ENCODE results near the gene GALNS. TPM values are rescaled to one million over a fixed set of nuclear protein-coding genes. Genes with fewer than 3 reads are reported as not detected.

GALNS gene
- total and polyA plus RNA-seq, 2 experiments from 2014 or later, result 9.7 to 18.8 TPM

DNA sequence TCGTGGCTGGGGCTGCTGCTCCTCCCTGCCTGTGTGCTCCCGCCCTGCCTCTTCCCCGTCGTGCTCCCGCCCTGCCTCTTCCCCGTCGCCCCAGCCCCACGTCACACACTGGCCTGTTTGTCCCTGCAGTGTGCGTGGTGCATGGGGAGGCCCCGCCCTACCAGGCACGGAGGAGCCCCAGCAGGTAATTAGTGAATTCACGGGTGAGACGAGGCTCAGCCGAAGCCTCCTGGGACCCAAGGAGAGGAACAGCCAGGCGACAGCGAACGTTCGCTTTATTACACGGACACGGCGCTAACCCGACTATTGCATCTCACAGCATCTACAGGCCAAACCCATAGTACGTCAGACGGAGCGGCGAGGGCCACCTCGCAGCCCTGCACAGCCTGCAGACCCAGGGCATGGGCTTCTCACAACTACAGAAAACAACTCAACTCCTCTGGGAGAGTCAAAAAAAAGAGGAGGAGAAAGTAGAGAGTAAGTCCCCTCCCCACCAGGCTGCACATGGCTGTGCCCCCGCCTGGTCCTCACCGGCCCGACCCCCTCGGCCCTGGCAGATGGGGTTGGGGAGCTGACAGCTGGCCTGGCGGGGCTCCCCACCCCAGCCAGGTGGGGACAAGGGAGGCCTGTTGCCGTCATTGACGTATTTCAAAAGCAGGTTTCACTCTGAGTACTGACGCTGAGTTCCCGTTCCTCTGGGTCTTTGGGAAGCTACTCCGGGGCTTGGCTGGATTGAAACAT, 14.0 kb upstream of the GALNS start:
- Mint-ChIP-seq H3K4me3 (no peak overlapping the region), H3K4me1 (no peaks in the 10 kb centered on the region; the same call in 2 of the 3 replicates), H3K9me3 (no peaks in the 10 kb centered on the region; the same call in 2 of the 3 replicates), H3K27ac (no peak overlapping the region), H3K36me3 (ENCODE audit: low read depth) (no peaks in the 10 kb centered on the region), H3K27me3 (ENCODE audit: insufficient read depth, low read depth, poor library complexity) (peaks cover 8% of the 10 kb centered on the region)
- no peak for DNase-seq (ENCODE audit: low spot score)
- Histone ChIP-seq H3K4me1 (ENCODE audit: insufficient read depth) (no peaks in the 10 kb centered on the region), H3K79me2 (replicated peaks; ENCODE audit: insufficient read depth) (no peaks in the 10 kb centered on the region), H4K20me1 (replicated peaks; ENCODE audit: insufficient read depth) (no peaks in the 10 kb centered on the region), H3K36me3 (ENCODE audit: insufficient read depth) (no peaks in the 10 kb centered on the region), H3K4me2 (no peak overlapping the region), H3K9me2 (ENCODE audit: insufficient read depth) (no peaks in the 10 kb centered on the region), H3K27ac (ENCODE audit: low read depth) (no peak overlapping the region), H2AFZ (no peak overlapping the region; the same call in 1 of the 2 replicates), H3K4me3 (no peak overlapping the region), H3F3A (replicated peaks; ENCODE audit: low read depth) (no peaks in the 10 kb centered on the region), H3K27me3 (ENCODE audit: insufficient read depth) (no peaks in the 10 kb centered on the region)
- ATAC-seq, result no peak
- TF ChIP-seq POLR2AphosphoS5 (IDR thresholded peaks at IDR 0.05; ENCODE audit: low read depth) (no peak), EZH2phosphoT487 (IDR thresholded peaks at IDR 0.05; ENCODE audit: unreplicated experiment) (no peak)

DNA sequence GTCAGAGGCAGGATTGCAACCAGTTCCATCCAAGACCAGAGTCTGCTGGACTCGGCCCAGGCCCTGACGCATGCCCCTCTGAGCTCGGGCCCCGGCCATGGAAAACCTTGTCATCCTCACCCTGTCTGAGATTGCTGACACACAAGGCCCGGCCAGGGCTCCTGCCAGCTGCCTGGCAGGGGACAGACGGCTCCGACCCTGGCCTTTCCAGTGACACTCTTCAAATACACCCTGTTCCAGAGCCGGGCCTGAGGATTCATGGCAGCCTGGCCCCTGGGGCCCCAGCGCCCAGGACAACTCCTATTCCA, 12.9 kb upstream of the GALNS start:
- Histone ChIP-seq H3K4me2 (no peak overlapping the region), H3F3A (replicated peaks; ENCODE audit: low read depth) (no peaks in the 10 kb centered on the region), H3K27ac (ENCODE audit: low read depth) (no peak overlapping the region), H4K20me1 (replicated peaks; ENCODE audit: insufficient read depth) (no peaks in the 10 kb centered on the region), H3K27me3 (ENCODE audit: insufficient read depth) (no peaks in the 10 kb centered on the region), H3K36me3 (ENCODE audit: insufficient read depth) (no peaks in the 10 kb centered on the region), H3K4me3 (no peak overlapping the region), H3K4me1 (ENCODE audit: insufficient read depth) (no peaks in the 10 kb centered on the region), H2AFZ (no peak overlapping the region), H3K79me2 (replicated peaks; ENCODE audit: insufficient read depth) (no peaks in the 10 kb centered on the region), H3K9me2 (ENCODE audit: insufficient read depth) (no peaks in the 10 kb centered on the region)
- Mint-ChIP-seq H3K27ac (no peak overlapping the region), H3K4me3 (no peak overlapping the region), H3K27me3 (ENCODE audit: insufficient read depth, low read depth, poor library complexity) (peaks cover 6% of the 10 kb centered on the region), H3K4me1 (no peaks in the 10 kb centered on the region; the same call in 2 of the 3 replicates), H3K36me3 (ENCODE audit: low read depth) (no peaks in the 10 kb centered on the region), H3K9me3 (no peaks in the 10 kb centered on the region)
- ATAC-seq (no peak), DNase-seq (ENCODE audit: low spot score) (no peak)
- no peak for TF ChIP-seq POLR2AphosphoS5 (IDR thresholded peaks at IDR 0.05; ENCODE audit: low read depth)
- TF ChIP-seq, protein P1, sequence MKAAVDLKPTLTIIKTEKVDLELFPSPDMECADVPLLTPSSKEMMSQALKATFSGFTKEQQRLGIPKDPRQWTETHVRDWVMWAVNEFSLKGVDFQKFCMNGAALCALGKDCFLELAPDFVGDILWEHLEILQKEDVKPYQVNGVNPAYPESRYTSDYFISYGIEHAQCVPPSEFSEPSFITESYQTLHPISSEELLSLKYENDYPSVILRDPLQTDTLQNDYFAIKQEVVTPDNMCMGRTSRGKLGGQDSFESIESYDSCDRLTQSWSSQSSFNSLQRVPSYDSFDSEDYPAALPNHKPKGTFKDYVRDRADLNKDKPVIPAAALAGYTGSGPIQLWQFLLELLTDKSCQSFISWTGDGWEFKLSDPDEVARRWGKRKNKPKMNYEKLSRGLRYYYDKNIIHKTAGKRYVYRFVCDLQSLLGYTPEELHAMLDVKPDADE (IDR thresholded peaks at IDR 0.05), result no peak
- TF ChIP-seq, protein P2, sequence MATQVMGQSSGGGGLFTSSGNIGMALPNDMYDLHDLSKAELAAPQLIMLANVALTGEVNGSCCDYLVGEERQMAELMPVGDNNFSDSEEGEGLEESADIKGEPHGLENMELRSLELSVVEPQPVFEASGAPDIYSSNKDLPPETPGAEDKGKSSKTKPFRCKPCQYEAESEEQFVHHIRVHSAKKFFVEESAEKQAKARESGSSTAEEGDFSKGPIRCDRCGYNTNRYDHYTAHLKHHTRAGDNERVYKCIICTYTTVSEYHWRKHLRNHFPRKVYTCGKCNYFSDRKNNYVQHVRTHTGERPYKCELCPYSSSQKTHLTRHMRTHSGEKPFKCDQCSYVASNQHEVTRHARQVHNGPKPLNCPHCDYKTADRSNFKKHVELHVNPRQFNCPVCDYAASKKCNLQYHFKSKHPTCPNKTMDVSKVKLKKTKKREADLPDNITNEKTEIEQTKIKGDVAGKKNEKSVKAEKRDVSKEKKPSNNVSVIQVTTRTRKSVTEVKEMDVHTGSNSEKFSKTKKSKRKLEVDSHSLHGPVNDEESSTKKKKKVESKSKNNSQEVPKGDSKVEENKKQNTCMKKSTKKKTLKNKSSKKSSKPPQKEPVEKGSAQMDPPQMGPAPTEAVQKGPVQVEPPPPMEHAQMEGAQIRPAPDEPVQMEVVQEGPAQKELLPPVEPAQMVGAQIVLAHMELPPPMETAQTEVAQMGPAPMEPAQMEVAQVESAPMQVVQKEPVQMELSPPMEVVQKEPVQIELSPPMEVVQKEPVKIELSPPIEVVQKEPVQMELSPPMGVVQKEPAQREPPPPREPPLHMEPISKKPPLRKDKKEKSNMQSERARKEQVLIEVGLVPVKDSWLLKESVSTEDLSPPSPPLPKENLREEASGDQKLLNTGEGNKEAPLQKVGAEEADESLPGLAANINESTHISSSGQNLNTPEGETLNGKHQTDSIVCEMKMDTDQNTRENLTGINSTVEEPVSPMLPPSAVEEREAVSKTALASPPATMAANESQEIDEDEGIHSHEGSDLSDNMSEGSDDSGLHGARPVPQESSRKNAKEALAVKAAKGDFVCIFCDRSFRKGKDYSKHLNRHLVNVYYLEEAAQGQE (IDR thresholded peaks at IDR 0.05; ENCODE audit: unreplicated experiment), result no peak
- TF ChIP-seq ZNF114 (CRISPR knock-in tag; IDR thresholded peaks at IDR 0.05), result no peak
- TF ChIP-seq ZNF331 (CRISPR knock-in tag; IDR thresholded peaks at IDR 0.05; ENCODE audit: low read depth), result no peak

Data from GM23338 (cell line).